GM13977 (cell line): ENCODE results near the gene ANAPC15.

Experiments
- DNase-seq: peaks from one replicate; pipeline ENCODE4 v3.0.0; 2012; ENCODE audit warnings: low spot score
- in situ Hi-C: fragments of 300-500 bp; cut with MboI; formaldehyde crosslinking; loops from one replicate; pipeline ENCODE4 v1.12.0; 2022; ENCODE audit warnings: low sequenced_read_pairs, low pct_unique_long_range_greater_than_20kb, mixed read lengths, inconsistent platforms; ENCODE audit not compliant: unreplicated experiment
- TF ChIP-seq, protein P1 (sequence below): IDR thresholded peaks from 2 replicates; pipeline ENCODE4 v1.5.1; 2012; ENCODE audit warnings: mild to moderate bottlenecking, control low read depth; ENCODE audit not compliant: insufficient read depth; ENCODE audit errors: extremely low read depth, missing control alignments

ANAPC15 gene

DNA sequence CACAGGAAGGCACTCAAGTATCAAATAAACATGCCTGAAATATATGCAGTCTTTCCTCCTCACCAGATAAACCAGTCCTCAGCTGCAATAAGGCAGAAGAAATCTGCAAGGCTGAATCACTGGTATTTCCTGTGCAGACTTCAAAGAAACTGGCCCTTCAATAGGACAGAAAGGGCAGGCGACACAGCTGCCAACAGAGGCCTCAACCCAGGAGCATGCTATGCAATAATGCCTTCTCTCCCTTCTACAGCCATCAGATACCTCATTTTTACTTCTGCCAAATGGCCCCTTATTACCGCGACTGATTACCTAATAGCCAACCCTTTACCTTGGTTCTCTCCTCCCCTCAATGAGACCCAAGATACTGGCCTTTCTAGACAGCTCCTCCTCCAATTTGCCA is 40.1 kb downstream of the ANAPC15 start:
- in situ Hi-C loops = no loop called here
- no peak for DNase-seq
- TF ChIP-seq, protein P1, sequence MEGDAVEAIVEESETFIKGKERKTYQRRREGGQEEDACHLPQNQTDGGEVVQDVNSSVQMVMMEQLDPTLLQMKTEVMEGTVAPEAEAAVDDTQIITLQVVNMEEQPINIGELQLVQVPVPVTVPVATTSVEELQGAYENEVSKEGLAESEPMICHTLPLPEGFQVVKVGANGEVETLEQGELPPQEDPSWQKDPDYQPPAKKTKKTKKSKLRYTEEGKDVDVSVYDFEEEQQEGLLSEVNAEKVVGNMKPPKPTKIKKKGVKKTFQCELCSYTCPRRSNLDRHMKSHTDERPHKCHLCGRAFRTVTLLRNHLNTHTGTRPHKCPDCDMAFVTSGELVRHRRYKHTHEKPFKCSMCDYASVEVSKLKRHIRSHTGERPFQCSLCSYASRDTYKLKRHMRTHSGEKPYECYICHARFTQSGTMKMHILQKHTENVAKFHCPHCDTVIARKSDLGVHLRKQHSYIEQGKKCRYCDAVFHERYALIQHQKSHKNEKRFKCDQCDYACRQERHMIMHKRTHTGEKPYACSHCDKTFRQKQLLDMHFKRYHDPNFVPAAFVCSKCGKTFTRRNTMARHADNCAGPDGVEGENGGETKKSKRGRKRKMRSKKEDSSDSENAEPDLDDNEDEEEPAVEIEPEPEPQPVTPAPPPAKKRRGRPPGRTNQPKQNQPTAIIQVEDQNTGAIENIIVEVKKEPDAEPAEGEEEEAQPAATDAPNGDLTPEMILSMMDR = no peak

DNA sequence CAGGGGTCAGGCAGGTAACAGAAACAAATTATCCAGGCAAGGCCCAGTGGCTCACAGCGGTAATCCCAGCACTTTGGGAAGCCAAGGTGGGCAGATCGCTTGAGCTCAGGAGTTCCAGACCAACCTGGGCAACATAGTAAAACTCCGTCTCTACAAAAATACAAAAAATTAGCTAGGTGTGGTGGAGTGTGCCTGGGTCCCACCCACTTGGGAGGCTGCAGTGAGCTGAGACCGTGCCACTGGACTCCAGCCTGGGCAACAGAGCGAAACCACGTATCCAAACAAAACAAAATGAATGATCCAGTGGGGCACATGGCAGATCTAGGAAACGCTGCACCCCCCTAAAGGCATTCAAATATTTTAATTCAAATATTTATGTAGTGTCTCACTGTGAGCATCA is 42.0 kb downstream of the ANAPC15 start:
- in situ Hi-C loops = no loop called here
- no peak for DNase-seq
- TF ChIP-seq, protein P1 = no peak

DNA sequence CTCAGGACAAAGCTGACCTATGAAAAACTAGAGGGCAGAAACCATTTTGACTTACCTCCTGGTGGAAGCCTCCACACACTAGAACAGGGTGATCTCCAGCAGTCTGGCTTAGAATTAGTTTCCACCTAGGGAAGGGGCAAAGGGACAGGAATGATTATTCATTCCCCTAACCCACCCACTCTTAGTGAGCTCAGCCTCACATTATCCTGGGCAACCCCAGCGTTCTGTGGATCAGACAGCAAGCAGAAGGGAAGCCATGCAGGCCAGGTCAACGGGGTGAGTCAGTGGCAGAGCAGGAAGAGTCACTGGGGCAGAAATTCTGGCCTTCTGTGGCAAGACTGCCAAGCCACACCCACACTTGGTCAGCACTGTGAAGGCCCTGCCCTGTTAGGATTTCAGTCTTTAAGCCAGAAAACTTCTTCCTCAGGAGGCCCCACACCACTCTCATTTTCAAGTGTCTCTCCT is 42.7 kb downstream of the ANAPC15 start:
- TF ChIP-seq, protein P1 = no peak
- in situ Hi-C loops = no loop called here
- no peak for DNase-seq

DNA sequence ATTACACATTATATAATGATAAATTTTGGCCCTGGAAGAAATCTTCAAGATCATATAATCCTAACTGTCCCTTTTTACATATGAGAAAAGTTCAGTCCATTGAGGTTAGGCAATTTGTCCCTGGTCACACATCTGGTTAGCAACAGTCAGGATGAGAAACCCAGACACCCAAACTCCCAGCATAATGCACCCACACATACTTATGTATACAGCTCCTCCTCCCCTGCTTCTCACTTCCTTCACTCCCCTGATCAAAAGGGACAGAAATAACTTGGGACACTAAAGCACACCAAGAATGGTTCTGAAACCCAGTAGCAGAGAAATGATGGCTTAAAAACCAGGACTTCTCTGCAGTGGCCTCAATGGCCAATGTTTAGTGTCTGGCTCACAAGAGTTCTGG is 43.3 kb downstream of the ANAPC15 start:
- DNase-seq = no peak
- in situ Hi-C loops = no loop called here
- TF ChIP-seq, protein P1 = no peak

DNA sequence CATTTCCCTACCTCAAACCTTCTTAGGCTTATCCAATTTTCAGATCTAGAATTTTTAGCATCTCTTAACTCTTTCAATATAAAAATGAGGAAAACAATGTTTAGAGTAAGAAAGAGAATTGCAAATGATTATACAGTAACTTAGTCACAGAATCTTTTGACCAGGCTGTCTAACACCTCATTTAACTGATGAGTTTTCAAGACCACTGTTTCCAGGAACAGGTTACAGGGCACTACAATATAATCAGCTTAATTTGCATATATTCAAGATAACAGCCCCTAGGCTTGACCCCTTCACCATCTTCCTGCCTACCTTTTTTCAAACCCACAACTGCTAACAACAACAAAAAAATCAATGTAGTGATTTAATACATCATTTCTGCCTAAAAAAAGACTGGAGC is 44.8 kb downstream of the ANAPC15 start:
- in situ Hi-C loops = no loop called here
- no peak for DNase-seq
- TF ChIP-seq, protein P1 = no peak

DNA sequence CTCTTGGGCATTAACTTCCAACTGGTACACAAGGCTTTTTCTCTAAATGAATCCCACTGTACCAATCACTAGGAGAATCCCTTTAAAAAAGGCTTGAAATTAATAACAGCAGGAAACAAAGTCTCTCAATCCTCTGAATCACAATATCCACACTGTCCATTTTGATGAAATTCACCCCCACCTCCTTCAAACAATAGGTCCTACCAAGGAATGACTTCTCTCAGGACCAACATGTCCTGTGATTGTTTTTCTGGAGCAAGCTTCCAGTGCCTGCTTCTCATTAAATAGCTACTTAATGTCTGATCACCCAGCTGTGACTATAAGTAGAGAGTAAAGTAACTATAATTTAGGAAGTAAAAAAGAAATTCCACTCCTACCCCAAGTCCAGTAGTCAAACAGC is 45.2 kb downstream of the ANAPC15 start:
- in situ Hi-C loops = no loop called here
- TF ChIP-seq, protein P1 = no peak
- DNase-seq = no peak

DNA sequence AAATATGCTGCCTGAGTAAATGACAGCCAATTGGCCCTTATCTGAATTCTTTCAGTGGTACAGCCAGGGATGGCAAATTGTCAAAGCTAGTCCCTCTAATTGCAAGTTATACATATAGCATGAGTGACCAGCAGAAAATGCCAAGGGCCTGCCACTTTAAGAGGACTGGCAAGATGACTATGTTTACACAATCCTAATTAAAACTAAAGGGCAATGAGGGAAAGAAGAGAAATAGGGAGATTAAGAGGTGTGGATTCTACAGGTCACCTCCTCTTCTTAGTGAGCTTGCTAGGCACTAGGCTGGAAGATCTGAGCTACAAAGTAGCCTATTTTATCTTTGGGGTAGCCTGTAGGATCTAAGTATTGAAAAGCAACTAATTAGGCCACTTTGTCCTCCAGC is 45.6 kb downstream of the ANAPC15 start:
- TF ChIP-seq, protein P1 = no peak
- in situ Hi-C loops = no loop called here
- no peak for DNase-seq
